Natural killer cell (primary cell): ENCODE measurements around the gene ATP9A. TPM values are rescaled to one million over a fixed set of nuclear protein-coding genes. Genes with fewer than 3 reads are reported as not detected.

Experiments used
- ATAC-seq, 3 donors: fragments of 150-1000 bp in 2 of 3; fragments of 200-7000 bp in 1 of 3; cut with Tn5 transposase; 1 replicate in 1 of 3; 2 replicates in 2 of 3; pipeline ENCODE4 v1.10.0; 2021; ENCODE audit warnings: mild to moderate bottlenecking in 2 of 3, moderate library complexity in 2 of 3
- DNase-seq, 2 donors: peaks; one replicate each; pipeline versions ENCODE4 v3.0.0 to v3.0.0-alpha.2; 2013 to 2021; ENCODE audit warnings: mixed read lengths in 1 of 2
- H3K27ac ChIP-seq: one replicate; pipeline ENCODE4 v1.5.1; 2013; ENCODE audit warnings: mild to moderate bottlenecking, low read length
- H3K27me3 ChIP-seq: one replicate; pipeline ENCODE4 v1.6.1; 2013; ENCODE audit warnings: low read length; ENCODE audit not compliant: control insufficient read depth, insufficient read depth
- H3K36me3 ChIP-seq: one replicate; pipeline ENCODE4 v1.6.1; 2013; ENCODE audit warnings: low read length; ENCODE audit not compliant: control insufficient read depth, insufficient read depth
- H3K4me1 ChIP-seq: one replicate; pipeline ENCODE4 v1.6.1; 2013; ENCODE audit warnings: low read length; ENCODE audit not compliant: control insufficient read depth, insufficient read depth
- H3K4me3 ChIP-seq: one replicate; pipeline ENCODE4 v1.5.1; 2013; ENCODE audit warnings: low read length
- H3K9me3 ChIP-seq: one replicate; pipeline ENCODE4 v1.6.1; 2013; ENCODE audit warnings: low read length; ENCODE audit not compliant: control insufficient read depth, insufficient read depth
- H3K27ac Mint-ChIP-seq, 2 donors: one replicate each; pipeline ENCODE4 v1.8.0; 2022; ENCODE audit warnings: mild to moderate bottlenecking in 2 of 2, mixed read lengths in 2 of 2, moderate library complexity in 1 of 2
- H3K27me3 Mint-ChIP-seq, 2 donors: one replicate each; pipeline ENCODE4 v1.8.0; 2022; ENCODE audit warnings: low read depth in 2 of 2, mixed read lengths in 2 of 2
- H3K36me3 Mint-ChIP-seq: one replicate; pipeline ENCODE4 v1.8.0; 2022; ENCODE audit warnings: mixed read lengths
- H3K4me1 Mint-ChIP-seq, 2 donors: one replicate each; pipeline ENCODE4 v1.8.0; 2022; ENCODE audit warnings: mixed read lengths in 2 of 2
- H3K4me3 Mint-ChIP-seq: one replicate; pipeline ENCODE4 v1.8.0; 2022; ENCODE audit warnings: mild to moderate bottlenecking, moderate library complexity, mixed read lengths
- H3K9me3 Mint-ChIP-seq, 2 donors: one replicate each; pipeline ENCODE4 v1.8.0; 2022; ENCODE audit warnings: mixed read lengths in 2 of 2
- CTCF ChIP-seq: fragments of 200-600 bp; IDR thresholded peaks from one replicate; pipeline ENCODE4 v1.8.0; 2022; ENCODE audit warnings: antibody characterized with exemption
- WGBS: methylation state at CpG from one replicate; pipeline ENCODE4 v1.1.7; 2013; ENCODE audit warnings: missing lambda C conversion rate; ENCODE audit not compliant: insufficient coverage; 5-methylcytosine and 5-hydroxymethylcytosine counted together
- intact Hi-C: fragments of 100-400 bp; cut with micrococcal nuclease; formaldehyde crosslinking; loops from one replicate; pipeline ENCODE4 v1.14.2; 2022
- total RNA-seq, 4 donors: library from RNA; stranded (reverse); fragments of 120-200 nt in 1 of 4; gene quantifications; one replicate each; pipeline versions ENCODE4 v1.2.3 to v1.2.4, GENCODE V29; 2013 to 2022

ATP9A gene
- total RNA-seq, 3 donors from 2014 or later (not counting 1 experiment from before 2014, with no cell fraction given): 1.4 to 46.8 (median 1.9) TPM

- H3K27ac ChIP-seq: no peak overlapping the region
- no peaks in the 10 kb centered on the region for H3K36me3 ChIP-seq
- intact Hi-C loops: loop anchor here (10.0 kb wide), 1 partner anchor 378 kb away; no protein-coding TSS in a partner anchor
- peaks cover 23% of the 10 kb centered on the region for H3K4me1 ChIP-seq
- peaks cover 23 to 30% of the 10 kb centered on the region in 2 donors for H3K4me1 Mint-ChIP-seq
- ATAC-seq (no peak), DNase-seq (no peak)
- no peak overlapping the region for H3K4me3 ChIP-seq
- no peaks in the 10 kb centered on the region for H3K27me3 Mint-ChIP-seq
- no peaks in the 10 kb centered on the region for H3K9me3 Mint-ChIP-seq
- 91% methylated on average over 8 of the region's 8 CpGs for WGBS
- H3K4me3 Mint-ChIP-seq: no peak overlapping the region
- no peak overlapping the region for H3K27ac Mint-ChIP-seq
- no peak for TF ChIP-seq CTCF
- H3K9me3 ChIP-seq: no peaks in the 10 kb centered on the region
- H3K36me3 Mint-ChIP-seq: no peaks in the 10 kb centered on the region
- no peaks in the 10 kb centered on the region for H3K27me3 ChIP-seq
These were observed 175.6 kb downstream of the ATP9A start for GRCh38 chr20:51592564-51592963.

DNA sequence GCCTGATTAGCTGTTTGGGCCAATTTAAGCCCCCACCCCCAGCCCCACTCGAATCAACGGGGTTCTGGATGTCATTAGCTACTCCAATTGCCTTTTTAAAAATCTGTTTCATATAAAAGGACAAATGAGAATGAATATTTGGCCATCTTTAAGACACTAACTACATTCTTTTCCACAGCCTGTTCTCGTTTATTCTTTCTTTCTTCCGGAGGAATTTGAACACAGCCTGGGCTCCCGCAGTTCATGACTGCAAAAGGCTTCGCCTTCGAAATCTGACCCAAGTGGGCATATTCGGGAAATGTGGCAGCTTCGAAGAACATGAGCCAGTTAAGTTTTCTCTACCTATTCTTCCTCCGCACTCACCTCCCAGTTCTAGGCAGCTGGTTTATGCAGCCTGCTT lies 176.3 kb downstream of the ATP9A start:
- no peaks in the 10 kb centered on the region for H3K27me3 ChIP-seq
- Mint-ChIP-seq H3K27ac (no peak overlapping the region), H3K9me3 (no peaks in the 10 kb centered on the region), H3K27me3 (no peaks in the 10 kb centered on the region), H3K4me3 (no peak overlapping the region), H3K4me1 (peaks cover 25 to 30% of the 10 kb centered on the region in 2 donors), H3K36me3 (no peaks in the 10 kb centered on the region)
- 96% methylated on average over 8 of the region's 10 CpGs for WGBS
- no peak for DNase-seq
- ATAC-seq: no peak
- no peak overlapping the region for H3K27ac ChIP-seq
- no peaks in the 10 kb centered on the region for H3K9me3 ChIP-seq
- no peaks in the 10 kb centered on the region for H3K36me3 ChIP-seq
- no peak for TF ChIP-seq CTCF
- intact Hi-C loops: loop anchor here (10.0 kb wide), 1 partner anchor 377 kb away; no protein-coding TSS in a partner anchor
- H3K4me1 ChIP-seq: peaks cover 23% of the 10 kb centered on the region
- H3K4me3 ChIP-seq: no peak overlapping the region

- Histone ChIP-seq H3K27ac (no peak overlapping the region), H3K27me3 (no peaks in the 10 kb centered on the region), H3K36me3 (no peaks in the 10 kb centered on the region), H3K4me3 (no peak overlapping the region), H3K4me1 (peaks cover 16% of the 10 kb centered on the region), H3K9me3 (no peaks in the 10 kb centered on the region)
- peak; percentile 42 to 79 (median 70) for ATAC-seq
- Mint-ChIP-seq H3K9me3 (no peaks in the 10 kb centered on the region), H3K27me3 (no peaks in the 10 kb centered on the region), H3K4me1 (peaks cover 16 to 24% of the 10 kb centered on the region in 2 donors), H3K36me3 (no peaks in the 10 kb centered on the region), H3K4me3 (peak overlapping the region; percentile 50), H3K27ac (peak overlapping the region; percentile 69 to 70)
- intact Hi-C loops: no loop called here
- 42% methylated on average over 3 of the region's 3 CpGs for WGBS
- TF ChIP-seq CTCF: no peak
- DNase-seq: no peak
These were observed 179.4 kb downstream of the ATP9A start for GRCh38 chr20:51588762-51589161.

DNA sequence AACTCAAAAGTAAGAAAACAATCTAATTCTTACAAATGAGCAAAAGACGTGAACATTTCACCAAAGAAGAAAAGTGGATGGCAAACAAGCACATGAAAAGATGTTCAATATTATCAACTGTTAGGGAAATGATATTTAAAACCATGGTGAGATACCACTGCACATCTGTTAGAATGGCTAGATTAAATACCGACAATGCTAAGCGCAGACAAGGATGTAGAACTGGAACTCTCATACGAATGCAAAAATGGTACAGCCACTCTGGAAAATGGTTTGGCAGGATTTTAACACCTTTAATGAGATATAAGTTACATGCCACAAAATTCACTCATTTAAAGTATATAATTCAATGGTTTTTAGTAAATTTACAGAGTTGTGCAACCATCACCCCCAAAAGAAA lies 181.0 kb downstream of the ATP9A start:
- Mint-ChIP-seq H3K27me3 (no peaks in the 10 kb centered on the region), H3K9me3 (no peaks in the 10 kb centered on the region), H3K36me3 (no peaks in the 10 kb centered on the region), H3K4me1 (peaks cover 16 to 21% of the 10 kb centered on the region in 2 donors), H3K4me3 (no peak overlapping the region), H3K27ac (no peak overlapping the region)
- Histone ChIP-seq H3K27me3 (no peaks in the 10 kb centered on the region), H3K9me3 (no peaks in the 10 kb centered on the region), H3K4me1 (peaks cover 16% of the 10 kb centered on the region), H3K36me3 (no peaks in the 10 kb centered on the region), H3K4me3 (no peak overlapping the region), H3K27ac (no peak overlapping the region)
- ATAC-seq: no peak
- TF ChIP-seq CTCF: no peak
- no peak for DNase-seq
- WGBS: 97% methylated on average over 3 of the region's 4 CpGs
- intact Hi-C loops: no loop called here
